Natural killer cell treated with Interleukin-12 subunit alpha and Interleukin-12 subunit beta and Interleukin-15 and Interleukin-18, amount 100 ng/mL, for 72 hours (primary cell): ENCODE measurements around the gene CRTC2. TPM values are rescaled to one million over a fixed set of nuclear protein-coding genes. Genes with fewer than 3 reads are reported as not detected.
"Not testable (repeated sequence)": the region's sequence is repeated elsewhere in the genome, so short reads cannot be mapped to it uniquely, and the experiment has no call there.

Experiments used
- ATAC-seq, 2 donors: fragments of 150-1000 bp; cut with Tn5 transposase in 1 of 2; sonication (Bioruptor Pico), chemical (Tn5 transposase) in 1 of 2; 2 replicates each; pipeline ENCODE4 v1.10.0; 2021
- DNase-seq: peaks from one replicate; pipeline ENCODE4 v3.0.0; 2022; ENCODE audit warnings: low spot score
- H3K27ac Mint-ChIP-seq, 2 donors: 1 replicate in 1 of 2; 2 replicates in 1 of 2; pipeline ENCODE4 v1.8.0; 2022; ENCODE audit warnings: mixed read lengths in 2 of 2, mild to moderate bottlenecking in 1 of 2, moderate library complexity in 1 of 2
- H3K27me3 Mint-ChIP-seq, 2 donors: 1 replicate in 1 of 2; 2 replicates in 1 of 2; pipeline ENCODE4 v1.8.0; 2022; ENCODE audit warnings: mixed read lengths in 2 of 2
- H3K36me3 Mint-ChIP-seq: one replicate; pipeline ENCODE4 v1.8.0; 2022; ENCODE audit warnings: mixed read lengths
- H3K4me1 Mint-ChIP-seq, 2 donors: 1 replicate in 1 of 2; 2 replicates in 1 of 2; pipeline ENCODE4 v1.8.0; 2022; ENCODE audit warnings: low read depth in 2 of 2, mixed read lengths in 2 of 2, mild to moderate bottlenecking in 1 of 2
- H3K4me3 Mint-ChIP-seq: one replicate; pipeline ENCODE4 v1.8.0; 2022; ENCODE audit warnings: mixed read lengths
- H3K9me3 Mint-ChIP-seq: 2 replicates; pipeline ENCODE4 v1.8.0; 2022; ENCODE audit warnings: mixed read lengths
- total RNA-seq, 2 donors: library from RNA; stranded (reverse); gene quantifications; one replicate each; pipeline ENCODE4 v1.2.3, GENCODE V29; 2022

CRTC2 gene
- total RNA-seq, 2 donors from 2014 or later, result 103 to 129 TPM

DNA sequence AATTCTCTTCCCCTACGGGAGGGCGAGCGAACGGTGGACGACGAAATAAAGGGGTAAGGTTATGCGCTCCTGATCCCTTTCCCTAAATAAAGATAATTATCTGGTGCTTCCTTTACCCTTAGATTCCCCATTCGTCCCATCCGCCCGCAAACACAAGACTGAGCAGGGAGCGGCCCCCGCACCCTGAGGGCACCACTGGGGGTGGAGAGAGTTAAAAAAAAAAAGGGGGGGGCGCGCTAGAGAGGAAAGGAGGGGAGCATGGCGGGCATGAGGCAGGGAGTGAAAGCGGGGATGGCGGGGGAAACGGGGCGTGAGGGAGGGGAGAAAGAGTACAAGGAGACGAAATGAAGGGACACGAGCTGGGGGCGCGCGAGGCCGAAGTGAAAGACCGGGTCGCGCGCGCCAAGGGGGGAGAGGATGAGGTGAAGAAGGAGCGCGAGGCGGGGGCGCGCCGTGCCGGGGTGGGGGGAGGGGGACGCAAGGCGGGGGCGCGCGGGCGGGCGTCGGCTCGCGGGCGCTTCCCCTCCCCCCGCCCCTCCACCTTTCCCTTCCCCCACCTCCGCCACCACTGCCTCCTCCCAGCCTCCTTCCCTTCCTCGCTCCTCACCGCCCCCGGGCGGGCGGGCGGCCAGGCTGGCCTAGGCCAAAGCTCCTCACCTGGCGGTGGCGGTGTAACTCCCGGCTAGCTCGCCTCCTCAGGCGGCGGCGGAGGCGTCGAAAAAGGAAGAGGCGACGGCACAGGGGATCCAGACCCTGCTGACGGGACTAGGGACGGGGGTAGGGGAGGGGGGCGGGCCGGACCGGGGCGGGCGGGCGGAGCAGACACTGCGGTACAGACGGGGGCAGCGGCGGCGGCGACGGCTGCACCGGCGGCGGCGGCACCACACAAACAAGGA lies 36.1 kb downstream of the CRTC2 start:
- H3K4me1 Mint-ChIP-seq, result peaks cover 34 to 48% of the 10 kb centered on the region in 2 donors
- peak overlapping the region; percentile 94 to 96 for H3K27ac Mint-ChIP-seq
- H3K4me3 Mint-ChIP-seq, result peak overlapping the region; percentile 95
- H3K36me3 Mint-ChIP-seq, result peaks cover 4% of the 10 kb centered on the region
- ATAC-seq, result peak; percentile 22 to 40
- no peaks in the 10 kb centered on the region for H3K9me3 Mint-ChIP-seq
- peak; percentile 68 for DNase-seq
- H3K27me3 Mint-ChIP-seq, result no peaks in the 10 kb centered on the region

DNA sequence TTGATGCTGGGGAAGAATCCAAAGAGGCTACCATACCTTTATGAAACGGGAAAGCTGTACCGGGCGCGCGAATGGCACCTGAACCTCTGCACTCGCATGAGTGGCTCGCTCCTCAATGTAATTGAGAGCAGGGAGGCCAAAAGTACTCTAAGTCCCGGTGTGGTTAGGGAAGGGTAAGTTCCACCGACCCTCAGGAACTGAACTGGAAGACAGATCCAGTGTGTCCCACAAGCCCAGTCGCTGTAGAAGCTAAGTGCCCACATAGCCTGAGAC lies 36.7 kb downstream of the CRTC2 start:
- no peaks in the 10 kb centered on the region for H3K27me3 Mint-ChIP-seq
- peaks cover 34 to 48% of the 10 kb centered on the region in 2 donors for H3K4me1 Mint-ChIP-seq
- H3K9me3 Mint-ChIP-seq, result no peaks in the 10 kb centered on the region
- peaks cover 4% of the 10 kb centered on the region for H3K36me3 Mint-ChIP-seq
- DNase-seq (no peak), ATAC-seq (no peak)
- H3K27ac Mint-ChIP-seq, result peak overlapping the region; percentile 94 to 96
- H3K4me3 Mint-ChIP-seq, result peak overlapping the region; percentile 95

GRCh38 chr1:153921080-153921802 lies 37.2 kb downstream of the CRTC2 start:
- no peaks in the 10 kb centered on the region for H3K9me3 Mint-ChIP-seq
- peak overlapping the region; percentile 94 to 96 for H3K27ac Mint-ChIP-seq
- ATAC-seq (no peak), DNase-seq (no peak)
- no peaks in the 10 kb centered on the region for H3K27me3 Mint-ChIP-seq
- peak overlapping the region; percentile 95 for H3K4me3 Mint-ChIP-seq
- peaks cover 4% of the 10 kb centered on the region for H3K36me3 Mint-ChIP-seq
- peaks cover 36 to 50% of the 10 kb centered on the region in 2 donors for H3K4me1 Mint-ChIP-seq

DNA sequence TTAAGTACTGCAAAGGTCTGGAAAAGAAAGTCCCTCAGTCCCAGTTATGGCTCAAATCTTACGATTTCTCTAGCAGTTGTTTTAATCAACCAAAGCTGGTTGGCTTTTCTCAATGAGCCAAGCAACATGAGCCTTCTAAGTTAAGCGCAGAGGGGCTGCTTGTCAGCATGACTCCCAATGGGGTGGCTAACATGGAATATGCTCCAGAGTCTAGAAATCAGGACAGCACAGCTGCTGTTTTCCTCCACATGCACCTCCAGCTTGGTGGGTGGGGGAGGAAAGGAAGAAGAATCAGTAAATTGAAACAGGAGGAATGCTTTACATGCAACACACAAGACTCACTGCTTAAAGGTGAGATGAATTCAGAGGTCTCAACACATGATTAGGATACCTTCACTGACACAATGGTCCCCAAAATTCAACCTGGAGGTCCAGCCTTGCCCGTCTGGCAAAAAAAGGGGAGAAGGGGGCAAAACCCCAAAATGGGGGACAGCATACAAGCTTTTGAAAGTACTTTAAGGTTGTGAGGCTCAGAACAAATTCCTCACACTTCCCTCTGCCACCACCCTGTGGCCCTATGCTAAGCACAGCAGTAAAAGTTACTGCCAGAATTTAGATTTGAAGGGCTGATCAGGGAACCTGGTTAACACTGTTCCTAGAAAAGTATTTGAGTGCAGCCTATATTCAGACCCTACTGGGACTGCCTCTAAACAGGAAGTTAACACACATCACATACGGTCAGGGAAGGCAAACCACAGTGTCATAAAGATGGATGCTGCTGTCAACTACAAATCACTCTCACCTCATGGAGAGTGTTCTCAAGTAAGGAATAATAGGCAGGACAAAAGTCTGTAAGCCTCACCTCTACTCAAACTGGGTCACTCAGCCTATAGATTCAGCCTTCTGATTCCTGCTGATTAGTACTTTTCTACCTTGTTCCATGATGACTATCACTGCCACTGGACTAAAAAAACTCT lies 38.2 kb downstream of the CRTC2 start:
- Mint-ChIP-seq H3K27me3 (no peaks in the 10 kb centered on the region), H3K27ac (peak overlapping the region; percentile 94 to 96), H3K9me3 (no peaks in the 10 kb centered on the region), H3K36me3 (peaks cover 4% of the 10 kb centered on the region), H3K4me1 (peaks cover 37 to 54% of the 10 kb centered on the region in 2 donors), H3K4me3 (peak overlapping the region; percentile 95)
- ATAC-seq (peak in 1 of 2 donors; percentile 8), DNase-seq (no peak)

DNA sequence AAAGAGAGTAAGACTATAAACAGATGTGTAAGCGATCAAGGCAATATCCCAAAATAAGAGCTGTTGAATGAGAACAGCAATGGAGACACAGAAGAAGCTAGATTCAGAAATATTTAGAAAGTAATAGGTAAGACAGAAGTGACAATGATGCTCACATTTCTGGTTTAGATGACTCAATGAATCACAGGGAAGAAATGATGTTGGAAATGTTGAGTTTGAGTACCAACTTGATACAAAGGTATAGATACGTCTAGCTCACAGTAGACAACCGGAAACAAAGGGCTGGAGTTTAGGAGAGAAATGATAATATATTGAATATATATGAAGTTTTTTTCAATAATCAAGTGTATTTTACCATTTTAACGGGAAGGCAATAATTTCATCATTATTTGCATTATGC lies 42.1 kb downstream of the CRTC2 start:
- DNase-seq, result no peak
- no peaks in the 10 kb centered on the region for H3K9me3 Mint-ChIP-seq
- H3K36me3 Mint-ChIP-seq, result no peaks in the 10 kb centered on the region
- no peak for ATAC-seq
- H3K4me1 Mint-ChIP-seq, result peaks cover 40 to 43% of the 10 kb centered on the region in 2 donors
- H3K27me3 Mint-ChIP-seq, result no peaks in the 10 kb centered on the region
- H3K27ac Mint-ChIP-seq, result peak overlapping the region in 1 of 2 donors; percentile 72
- no peak overlapping the region for H3K4me3 Mint-ChIP-seq

DNA sequence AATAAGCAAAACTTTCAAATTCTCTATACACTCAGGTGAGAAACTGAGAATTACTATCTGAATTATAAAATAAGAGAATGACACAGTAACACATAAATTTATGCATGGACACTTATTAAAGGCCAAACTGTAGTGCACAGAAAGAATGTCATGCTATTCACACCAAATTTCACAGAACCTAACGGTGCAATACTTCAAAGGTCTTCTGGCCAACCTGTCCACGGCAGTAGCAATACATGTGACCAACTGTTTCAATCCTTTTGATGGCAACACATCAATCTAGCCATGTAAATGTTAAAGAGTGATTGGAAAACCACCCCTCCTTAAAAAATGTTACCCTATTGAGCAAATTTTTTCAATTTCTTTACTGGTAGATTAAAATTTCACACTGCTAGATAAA lies 46.1 kb downstream of the CRTC2 start:
- Mint-ChIP-seq H3K4me3 (no peak overlapping the region), H3K36me3 (peaks cover 1% of the 10 kb centered on the region), H3K4me1 (peaks cover 15% of the 10 kb centered on the region in 2 donors), H3K9me3 (no peaks in the 10 kb centered on the region), H3K27me3 (no peaks in the 10 kb centered on the region), H3K27ac (no peak overlapping the region)
- ATAC-seq, result no peak
- no peak for DNase-seq

DNA sequence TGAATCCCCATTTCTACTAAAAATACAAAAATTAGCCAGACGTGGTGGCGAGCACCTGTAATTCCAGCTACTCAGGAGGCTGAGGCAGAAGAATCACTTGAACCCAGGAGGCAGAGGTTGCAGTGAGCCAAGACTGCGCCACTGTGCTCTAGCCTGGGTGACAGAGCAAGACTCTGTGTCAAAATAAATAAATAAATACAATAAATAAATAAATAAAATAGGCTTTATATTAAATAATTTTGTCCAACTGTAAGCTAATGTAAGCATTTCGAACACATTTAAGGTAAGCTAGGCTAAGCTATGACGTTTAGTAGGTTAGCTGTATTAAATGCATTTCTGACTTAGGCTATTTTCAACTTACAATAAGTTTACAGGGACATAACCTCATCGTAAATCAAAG lies 47.9 kb downstream of the CRTC2 start:
- not testable (repeated sequence) for DNase-seq, ATAC-seq, H3K27me3 Mint-ChIP-seq, H3K9me3 Mint-ChIP-seq, H3K4me3 Mint-ChIP-seq, H3K27ac Mint-ChIP-seq, H3K36me3 Mint-ChIP-seq
- peaks cover 19 to 20% of the 10 kb centered on the region in 2 donors for H3K4me1 Mint-ChIP-seq

GRCh38 chr1:153908071-153908470 lies 50.3 kb downstream of the CRTC2 start:
- H3K4me1 Mint-ChIP-seq, result peaks cover 19 to 20% of the 10 kb centered on the region in 2 donors
- H3K9me3 Mint-ChIP-seq, result no peaks in the 10 kb centered on the region
- no peak overlapping the region for H3K4me3 Mint-ChIP-seq
- ATAC-seq (no peak), DNase-seq (no peak)
- H3K36me3 Mint-ChIP-seq, result peaks cover 7% of the 10 kb centered on the region
- no peak overlapping the region for H3K27ac Mint-ChIP-seq
- no peaks in the 10 kb centered on the region for H3K27me3 Mint-ChIP-seq

GRCh38 chr1:153907134-153907533 lies 51.3 kb downstream of the CRTC2 start:
- H3K9me3 Mint-ChIP-seq, result no peaks in the 10 kb centered on the region
- no peaks in the 10 kb centered on the region for H3K27me3 Mint-ChIP-seq
- peaks cover 7% of the 10 kb centered on the region for H3K36me3 Mint-ChIP-seq
- no peak for DNase-seq
- ATAC-seq, result no peak
- peaks cover 17 to 18% of the 10 kb centered on the region in 2 donors for H3K4me1 Mint-ChIP-seq
- no peak overlapping the region for H3K4me3 Mint-ChIP-seq
- no peak overlapping the region for H3K27ac Mint-ChIP-seq

GRCh38 chr1:153906396-153906795 lies 52.0 kb downstream of the CRTC2 start:
- Mint-ChIP-seq H3K4me1 (peaks cover 12 to 17% of the 10 kb centered on the region in 2 donors), H3K27ac (no peak overlapping the region)
- ATAC-seq, result no peak

GRCh38 chr1:153905908-153906307 lies 52.5 kb downstream of the CRTC2 start:
- not testable (repeated sequence) for ATAC-seq

More at GRCh38 chr1:153906396-153906795, 52.0 kb downstream of the CRTC2 start:
- Mint-ChIP-seq H3K36me3 (peaks cover 7% of the 10 kb centered on the region), H3K4me3 (no peak overlapping the region), H3K9me3 (no peaks in the 10 kb centered on the region), H3K27me3 (no peaks in the 10 kb centered on the region)
- no peak for DNase-seq

GRCh38 chr1:153903841-153904455 lies 54.5 kb downstream of the CRTC2 start:
- Mint-ChIP-seq H3K27ac (peak overlapping the region in 1 of 2 donors; percentile 17), H3K9me3 (no peaks in the 10 kb centered on the region), H3K36me3 (peaks cover 7% of the 10 kb centered on the region), H3K27me3 (no peaks in the 10 kb centered on the region), H3K4me1 (peaks cover 8 to 11% of the 10 kb centered on the region in 2 donors), H3K4me3 (no peak overlapping the region)
- no peak for DNase-seq
- ATAC-seq, result no peak

More at GRCh38 chr1:153905908-153906307, 52.5 kb downstream of the CRTC2 start:
- not testable (repeated sequence) for H3K27me3 Mint-ChIP-seq, DNase-seq, H3K4me3 Mint-ChIP-seq, H3K9me3 Mint-ChIP-seq, H3K36me3 Mint-ChIP-seq, H3K27ac Mint-ChIP-seq
- peaks cover 9 to 13% of the 10 kb centered on the region in 2 donors for H3K4me1 Mint-ChIP-seq

DNA sequence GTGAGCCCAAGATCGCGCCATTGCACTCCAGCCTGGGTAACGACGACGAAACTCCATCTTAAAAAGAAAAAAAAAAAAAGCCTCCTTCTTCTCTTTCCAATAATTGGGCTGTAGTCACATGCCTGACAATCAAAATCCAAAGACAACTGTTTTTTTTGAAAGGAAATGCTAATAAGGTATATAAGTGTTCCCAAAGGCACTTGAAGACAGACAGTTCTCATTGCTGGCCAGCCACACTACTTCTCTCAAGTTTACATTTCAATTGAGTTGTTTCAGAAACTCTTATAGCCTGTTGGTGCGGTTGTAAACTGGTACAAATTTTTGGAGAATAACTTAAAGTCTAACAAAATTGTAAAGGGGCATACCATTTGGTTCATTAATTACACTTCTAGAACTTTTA lies 58.9 kb downstream of the CRTC2 start:
- DNase-seq (no peak), ATAC-seq (no peak)
- Mint-ChIP-seq H3K4me1 (peaks cover 0 to 3% of the 10 kb centered on the region in 2 donors), H3K27me3 (no peaks in the 10 kb centered on the region), H3K9me3 (no peaks in the 10 kb centered on the region), H3K36me3 (no peaks in the 10 kb centered on the region), H3K4me3 (no peak overlapping the region), H3K27ac (no peak overlapping the region)
